ENCODE results near the gene PRDM8.

GRCh38 chr4:80192937-80193336 is 4.4 kb upstream of the PRDM8 start:
- TF ChIP-seq CTCF (IDR thresholded peaks at IDR 0.05) = no peak
- TF ChIP-seq POLR2A (IDR thresholded peaks at IDR 0.05) = no peak
- no peak for TF ChIP-seq POLR2AphosphoS5 (IDR thresholded peaks at IDR 0.05)

Measured in breast epithelium (tissue), 3 donors.